Measurements from ENCODE around the gene CDC42BPA.

DNA sequence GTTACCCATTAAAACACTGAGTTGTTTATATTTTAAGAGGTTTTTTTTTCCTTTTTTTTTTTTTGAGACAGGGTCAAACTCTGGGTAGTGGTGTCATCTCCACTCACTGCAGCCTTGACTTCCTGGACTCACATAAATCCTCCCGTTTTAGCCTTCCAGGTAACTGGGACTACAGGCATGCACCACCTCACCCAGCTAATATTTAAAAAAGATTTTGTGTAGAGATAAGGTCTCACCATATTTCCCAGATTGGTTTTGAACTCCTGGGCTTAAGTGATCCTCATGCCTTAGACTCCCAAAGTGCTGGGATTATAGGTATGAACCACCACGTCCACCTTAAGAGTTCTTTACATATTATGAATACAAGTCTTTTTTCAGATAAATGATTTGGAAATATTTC, 231.7 kb downstream of the CDC42BPA start:
- TF ChIP-seq, protein P1, sequence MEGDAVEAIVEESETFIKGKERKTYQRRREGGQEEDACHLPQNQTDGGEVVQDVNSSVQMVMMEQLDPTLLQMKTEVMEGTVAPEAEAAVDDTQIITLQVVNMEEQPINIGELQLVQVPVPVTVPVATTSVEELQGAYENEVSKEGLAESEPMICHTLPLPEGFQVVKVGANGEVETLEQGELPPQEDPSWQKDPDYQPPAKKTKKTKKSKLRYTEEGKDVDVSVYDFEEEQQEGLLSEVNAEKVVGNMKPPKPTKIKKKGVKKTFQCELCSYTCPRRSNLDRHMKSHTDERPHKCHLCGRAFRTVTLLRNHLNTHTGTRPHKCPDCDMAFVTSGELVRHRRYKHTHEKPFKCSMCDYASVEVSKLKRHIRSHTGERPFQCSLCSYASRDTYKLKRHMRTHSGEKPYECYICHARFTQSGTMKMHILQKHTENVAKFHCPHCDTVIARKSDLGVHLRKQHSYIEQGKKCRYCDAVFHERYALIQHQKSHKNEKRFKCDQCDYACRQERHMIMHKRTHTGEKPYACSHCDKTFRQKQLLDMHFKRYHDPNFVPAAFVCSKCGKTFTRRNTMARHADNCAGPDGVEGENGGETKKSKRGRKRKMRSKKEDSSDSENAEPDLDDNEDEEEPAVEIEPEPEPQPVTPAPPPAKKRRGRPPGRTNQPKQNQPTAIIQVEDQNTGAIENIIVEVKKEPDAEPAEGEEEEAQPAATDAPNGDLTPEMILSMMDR (IDR thresholded peaks at IDR 0.05 in 2 of 3, conservative IDR thresholded peaks at IDR 0.05 in 1 of 3; ENCODE audit: insufficient read depth in 2 of 3, low read depth in 1 of 3, low read length in 3 of 3): no peak
- TF ChIP-seq, protein P2, sequence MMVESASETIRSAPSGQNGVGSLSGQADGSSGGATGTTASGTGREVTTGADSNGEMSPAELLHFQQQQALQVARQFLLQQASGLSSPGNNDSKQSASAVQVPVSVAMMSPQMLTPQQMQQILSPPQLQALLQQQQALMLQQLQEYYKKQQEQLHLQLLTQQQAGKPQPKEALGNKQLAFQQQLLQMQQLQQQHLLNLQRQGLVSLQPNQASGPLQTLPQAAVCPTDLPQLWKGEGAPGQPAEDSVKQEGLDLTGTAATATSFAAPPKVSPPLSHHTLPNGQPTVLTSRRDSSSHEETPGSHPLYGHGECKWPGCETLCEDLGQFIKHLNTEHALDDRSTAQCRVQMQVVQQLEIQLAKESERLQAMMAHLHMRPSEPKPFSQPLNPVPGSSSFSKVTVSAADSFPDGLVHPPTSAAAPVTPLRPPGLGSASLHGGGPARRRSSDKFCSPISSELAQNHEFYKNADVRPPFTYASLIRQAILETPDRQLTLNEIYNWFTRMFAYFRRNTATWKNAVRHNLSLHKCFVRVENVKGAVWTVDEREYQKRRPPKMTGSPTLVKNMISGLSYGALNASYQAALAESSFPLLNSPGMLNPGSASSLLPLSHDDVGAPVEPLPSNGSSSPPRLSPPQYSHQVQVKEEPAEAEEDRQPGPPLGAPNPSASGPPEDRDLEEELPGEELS (CRISPR knock-in tag; IDR thresholded peaks at IDR 0.05; ENCODE audit: borderline replicate concordance): no peak
- no peak for TF ChIP-seq JUNB (CRISPR knock-in tag; conservative IDR thresholded peaks at IDR 0.05)
- no peak for TF ChIP-seq CUX1 (CRISPR knock-in tag; IDR thresholded peaks at IDR 0.05)
- TF ChIP-seq RFX7 (CRISPR knock-in tag; IDR thresholded peaks at IDR 0.05): no peak
- TF ChIP-seq ZBTB49 (CRISPR knock-in tag; IDR thresholded peaks at IDR 0.05; ENCODE audit: borderline replicate concordance): no peak
- no peak for TF ChIP-seq MNT (conservative IDR thresholded peaks at IDR 0.05)
- no peak for TF ChIP-seq ZNF668 (CRISPR knock-in tag; IDR thresholded peaks at IDR 0.05)
- TF ChIP-seq CREM (IDR thresholded peaks at IDR 0.05; ENCODE audit: low read depth): no peak
- TF ChIP-seq EP300 (IDR thresholded peaks at IDR 0.05; ENCODE audit: low read length): no peak
- TF ChIP-seq HMG20A (CRISPR knock-in tag; conservative IDR thresholded peaks at IDR 0.05): no peak
- no peak for TF ChIP-seq CHCHD3 (CRISPR knock-in tag; IDR thresholded peaks at IDR 0.05)
